ENCODE data around the gene ADGRB2. TPM values are rescaled to one million over a fixed set of nuclear protein-coding genes. Genes with fewer than 3 reads are reported as not detected.

Gene ADGRB2
- total RNA-seq, 2 experiments from 2014 or later, result 0.39 to 0.71 TPM

GRCh38 chr1:31747304-31747703, 16.8 kb downstream of the ADGRB2 start:
- no peak for TF ChIP-seq CTCF (IDR thresholded peaks at IDR 0.05)
- Histone ChIP-seq H3K27me3 (ENCODE audit: control insufficient read depth in 1 of 2, insufficient read depth in 2 of 2, low read length in 2 of 2) (no peaks in the 10 kb centered on the region), H3K4me1 (ENCODE audit: insufficient read depth, low read length) (peaks cover 50% of the 10 kb centered on the region), H3K9me3 (ENCODE audit: control insufficient read depth in 1 of 2, insufficient read depth in 1 of 2, low read length in 2 of 2) (no peaks in the 10 kb centered on the region), H3K36me3 (ENCODE audit: insufficient read depth, low read length) (no peaks in the 10 kb centered on the region), H3K4me3 (ENCODE audit: low read length) (no peak overlapping the region), H3K27ac (ENCODE audit: low read depth in 1 of 2, low read length in 2 of 2) (no peak overlapping the region)
- peaks cover 13% of the 10 kb centered on the region for H3K4me1 Mint-ChIP-seq (ENCODE audit: low read depth)
- no peak overlapping the region for H3K4me3 Mint-ChIP-seq
- ChIA-PET POLR2A (no interaction called here), CTCF (no interaction called here)
- intact Hi-C loops (cut with DNase I, micrococcal nuclease), result no loop called here
- H3K27me3 Mint-ChIP-seq, result no peaks in the 10 kb centered on the region
- no peaks in the 10 kb centered on the region for H3K9me3 Mint-ChIP-seq
- ATAC-seq (ENCODE audit: poor library complexity) (no peak), DNase-seq (no peak)
- H3K36me3 Mint-ChIP-seq (ENCODE audit: low read depth), result no peaks in the 10 kb centered on the region
- H3K27ac Mint-ChIP-seq, result no peak overlapping the region

GRCh38 chr1:31746687-31747086, 17.5 kb downstream of the ADGRB2 start:
- no peaks in the 10 kb centered on the region for H3K36me3 Mint-ChIP-seq (ENCODE audit: low read depth)
- no peak overlapping the region for H3K4me3 ChIP-seq (ENCODE audit: low read length)
- DNase-seq, result no peak
- no peaks in the 10 kb centered on the region for H3K27me3 ChIP-seq (ENCODE audit: control insufficient read depth in 1 of 2, insufficient read depth in 2 of 2, low read length in 2 of 2)
- intact Hi-C loops (cut with DNase I, micrococcal nuclease), result no loop called here
- H3K4me1 Mint-ChIP-seq (ENCODE audit: low read depth), result peaks cover 9% of the 10 kb centered on the region
- no peak for ATAC-seq (ENCODE audit: poor library complexity)
- TF ChIP-seq CTCF (IDR thresholded peaks at IDR 0.05), result no peak
- no peak overlapping the region for H3K4me3 Mint-ChIP-seq
- H3K4me1 ChIP-seq (ENCODE audit: insufficient read depth, low read length), result peaks cover 44% of the 10 kb centered on the region
- ChIA-PET POLR2A (no interaction called here), CTCF (no interaction called here)
- H3K27me3 Mint-ChIP-seq, result no peaks in the 10 kb centered on the region
- H3K9me3 Mint-ChIP-seq, result no peaks in the 10 kb centered on the region
- H3K27ac ChIP-seq (ENCODE audit: low read depth in 1 of 2, low read length in 2 of 2), result no peak overlapping the region
- H3K27ac Mint-ChIP-seq, result no peak overlapping the region
- no peaks in the 10 kb centered on the region for H3K36me3 ChIP-seq (ENCODE audit: insufficient read depth, low read length)
- no peaks in the 10 kb centered on the region for H3K9me3 ChIP-seq (ENCODE audit: control insufficient read depth in 1 of 2, insufficient read depth in 1 of 2, low read length in 2 of 2)

- no peak overlapping the region for H3K27ac ChIP-seq (ENCODE audit: low read depth in 1 of 2, low read length in 2 of 2)
- intact Hi-C loops (cut with DNase I, micrococcal nuclease), result no loop called here
- ATAC-seq (ENCODE audit: poor library complexity), result no peak
These were observed 18.0 kb downstream of the ADGRB2 start for GRCh38 chr1:31745946-31746670.

More at GRCh38 chr1:31745946-31746670, 18.0 kb downstream of the ADGRB2 start:
- H3K9me3 Mint-ChIP-seq, result no peaks in the 10 kb centered on the region
- no peaks in the 10 kb centered on the region for H3K36me3 Mint-ChIP-seq (ENCODE audit: low read depth)
- Histone ChIP-seq H3K36me3 (ENCODE audit: insufficient read depth, low read length) (no peaks in the 10 kb centered on the region), H3K27me3 (ENCODE audit: control insufficient read depth in 1 of 2, insufficient read depth in 2 of 2, low read length in 2 of 2) (no peaks in the 10 kb centered on the region), H3K9me3 (ENCODE audit: control insufficient read depth in 1 of 2, insufficient read depth in 1 of 2, low read length in 2 of 2) (no peaks in the 10 kb centered on the region), H3K4me3 (ENCODE audit: low read length) (no peak overlapping the region), H3K4me1 (ENCODE audit: insufficient read depth, low read length) (peaks cover 41% of the 10 kb centered on the region)
- POLR2A ChIA-PET, result interaction anchor here (1.7 kb wide), 1 partner anchor 43 kb away, joined by 4 read pairs; no protein-coding TSS in a partner anchor
- CTCF ChIA-PET, result interaction anchor here (1.5 to 2.0 kb wide), 2 partner anchors 14 to 43 kb away, joined by 6 to 7 read pairs; no protein-coding TSS in a partner anchor
- no peaks in the 10 kb centered on the region for H3K27me3 Mint-ChIP-seq
- H3K4me3 Mint-ChIP-seq, result no peak overlapping the region
- H3K27ac Mint-ChIP-seq, result no peak overlapping the region
- H3K4me1 Mint-ChIP-seq (ENCODE audit: low read depth), result peaks cover 4% of the 10 kb centered on the region
- no peak for TF ChIP-seq CTCF (IDR thresholded peaks at IDR 0.05)
- no peak for DNase-seq

Data from CD4-positive, alpha-beta T cell (primary cell).